GM21423 (cell line): ENCODE measurements around the gene STXBP4.
A peak's percentile ranks its signal among the peaks of the same experiment; 100 is the strongest.

Experiments used
- ATAC-seq: cut with Tn5 transposase; IDR thresholded peaks from one replicate; pipeline ENCODE4 v1.9.1; 2021; ENCODE audit warnings: mild to moderate bottlenecking, moderate library complexity; ENCODE audit not compliant: unreplicated experiment

STXBP4 gene

GRCh38 chr17:55167024-55167725 lies 198.6 kb downstream of the STXBP4 start:
- no peak for ATAC-seq

- ATAC-seq = peak; percentile 88
These were observed 200.6 kb downstream of the STXBP4 start for GRCh38 chr17:55168958-55169687.

GRCh38 chr17:55171634-55172328 lies 203.2 kb downstream of the STXBP4 start:
- no peak for ATAC-seq

GRCh38 chr17:55172612-55173011 lies 204.0 kb downstream of the STXBP4 start:
- ATAC-seq = no peak

GRCh38 chr17:55174133-55174532 lies 205.6 kb downstream of the STXBP4 start:
- ATAC-seq = no peak

- peak; percentile 46 for ATAC-seq
These were observed 207.3 kb downstream of the STXBP4 start for GRCh38 chr17:55175788-55176427.

- no peak for ATAC-seq
These were observed 208.7 kb downstream of the STXBP4 start for GRCh38 chr17:55177159-55177854.

GRCh38 chr17:55177855-55178217 lies 209.3 kb downstream of the STXBP4 start:
- no peak for ATAC-seq

- no peak for ATAC-seq
These were observed 218.6 kb downstream of the STXBP4 start for GRCh38 chr17:55186937-55187770.

- no peak for ATAC-seq
These were observed 222.2 kb downstream of the STXBP4 start for GRCh38 chr17:55190748-55191147.

GRCh38 chr17:55198690-55199370 lies 230.3 kb downstream of the STXBP4 start:
- ATAC-seq = no peak

- ATAC-seq = no peak
These were observed 232.3 kb downstream of the STXBP4 start for GRCh38 chr17:55200904-55201303.

- ATAC-seq = no peak
These were observed 232.9 kb downstream of the STXBP4 start for GRCh38 chr17:55201308-55201932.

- ATAC-seq = no peak
These were observed 234.3 kb downstream of the STXBP4 start for GRCh38 chr17:55202896-55203295.

GRCh38 chr17:55208078-55208812 lies 239.7 kb downstream of the STXBP4 start:
- no peak for ATAC-seq

GRCh38 chr17:55210292-55210691 lies 241.7 kb downstream of the STXBP4 start:
- ATAC-seq = no peak

- ATAC-seq = no peak
These were observed 244.3 kb downstream of the STXBP4 start for GRCh38 chr17:55212880-55213279.

- ATAC-seq = no peak
These were observed 247.1 kb downstream of the STXBP4 start for GRCh38 chr17:55215711-55216110.
